ENCODE data around the gene EGLN1.

Gene EGLN1

DNA sequence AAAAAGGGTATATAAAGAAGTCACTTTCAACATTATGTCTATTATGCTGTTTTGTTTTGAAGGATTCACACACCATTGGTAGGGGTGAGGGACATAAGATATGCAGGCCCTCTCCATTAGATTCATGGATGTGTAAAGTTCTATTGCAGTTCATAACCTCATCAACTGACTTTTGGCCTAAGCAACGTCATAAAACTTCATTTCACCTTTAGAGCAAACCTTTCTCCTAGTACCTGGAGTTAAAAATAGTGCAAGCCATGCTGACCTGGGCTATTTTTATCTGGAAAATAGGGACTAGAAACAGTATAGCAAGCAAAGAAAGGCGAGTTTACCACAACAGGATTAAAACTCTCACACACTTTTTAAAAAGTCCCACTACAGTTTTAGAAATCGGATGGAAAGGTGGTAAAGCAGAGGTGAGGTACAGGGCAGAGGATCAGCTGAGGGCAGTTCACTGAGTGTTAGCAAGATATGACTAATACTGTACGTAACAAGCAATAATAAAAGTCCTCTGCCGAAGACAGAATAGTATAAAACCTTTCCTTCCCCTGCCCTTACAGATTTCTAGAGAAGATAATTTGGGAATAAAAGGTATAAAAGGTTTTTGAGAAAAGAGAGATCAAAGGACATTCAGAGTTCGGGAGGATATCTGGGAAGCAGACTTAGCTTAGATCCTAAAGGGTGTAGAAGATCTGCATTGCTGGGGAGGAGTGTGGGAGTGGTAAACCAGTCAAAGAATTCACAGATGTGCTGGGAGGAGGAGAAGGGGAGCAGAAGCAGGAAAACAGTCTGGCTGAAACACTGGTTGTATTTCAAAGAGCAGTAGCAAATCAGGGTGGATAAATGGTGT, 14.3 kb downstream of the EGLN1 start:
- no peak for DNase-seq (ENCODE audit: low read depth)
- TF ChIP-seq, protein P1, sequence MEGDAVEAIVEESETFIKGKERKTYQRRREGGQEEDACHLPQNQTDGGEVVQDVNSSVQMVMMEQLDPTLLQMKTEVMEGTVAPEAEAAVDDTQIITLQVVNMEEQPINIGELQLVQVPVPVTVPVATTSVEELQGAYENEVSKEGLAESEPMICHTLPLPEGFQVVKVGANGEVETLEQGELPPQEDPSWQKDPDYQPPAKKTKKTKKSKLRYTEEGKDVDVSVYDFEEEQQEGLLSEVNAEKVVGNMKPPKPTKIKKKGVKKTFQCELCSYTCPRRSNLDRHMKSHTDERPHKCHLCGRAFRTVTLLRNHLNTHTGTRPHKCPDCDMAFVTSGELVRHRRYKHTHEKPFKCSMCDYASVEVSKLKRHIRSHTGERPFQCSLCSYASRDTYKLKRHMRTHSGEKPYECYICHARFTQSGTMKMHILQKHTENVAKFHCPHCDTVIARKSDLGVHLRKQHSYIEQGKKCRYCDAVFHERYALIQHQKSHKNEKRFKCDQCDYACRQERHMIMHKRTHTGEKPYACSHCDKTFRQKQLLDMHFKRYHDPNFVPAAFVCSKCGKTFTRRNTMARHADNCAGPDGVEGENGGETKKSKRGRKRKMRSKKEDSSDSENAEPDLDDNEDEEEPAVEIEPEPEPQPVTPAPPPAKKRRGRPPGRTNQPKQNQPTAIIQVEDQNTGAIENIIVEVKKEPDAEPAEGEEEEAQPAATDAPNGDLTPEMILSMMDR (IDR thresholded peaks at IDR 0.05; ENCODE audit: low read depth, low read length) = no peak
- TF ChIP-seq, protein P2, sequence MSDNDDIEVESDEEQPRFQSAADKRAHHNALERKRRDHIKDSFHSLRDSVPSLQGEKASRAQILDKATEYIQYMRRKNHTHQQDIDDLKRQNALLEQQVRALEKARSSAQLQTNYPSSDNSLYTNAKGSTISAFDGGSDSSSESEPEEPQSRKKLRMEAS (IDR thresholded peaks at IDR 0.05; ENCODE audit: low read depth, low read length) = no peak
- TF ChIP-seq MYC (IDR thresholded peaks at IDR 0.05; ENCODE audit: low read depth, low read length) (no peak), POLR2A (IDR thresholded peaks at IDR 0.05; ENCODE audit: extremely low read depth, insufficient read length) (no peak)
- no peak overlapping the region for H3K4me3 ChIP-seq (ENCODE audit: low read depth, low read length)

DNA sequence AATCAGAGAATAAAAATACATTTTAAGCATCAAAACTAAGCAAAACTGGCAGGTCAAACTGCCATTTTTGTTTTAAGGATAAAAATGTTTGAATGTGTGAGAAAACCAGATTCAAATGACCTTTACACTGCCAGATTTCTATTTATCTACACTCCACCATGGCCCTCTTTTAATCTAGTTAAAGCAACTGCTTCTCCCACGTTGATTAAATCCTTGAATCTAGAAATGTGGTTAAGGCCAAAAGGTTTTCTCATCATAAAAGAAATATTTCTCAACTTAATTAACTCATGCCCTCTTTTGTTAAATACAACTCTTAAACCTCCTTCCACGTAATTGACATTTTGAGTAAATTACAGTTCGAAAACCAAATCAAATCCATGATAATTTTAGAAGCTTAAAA, 15.0 kb downstream of the EGLN1 start:
- TF ChIP-seq, protein P1 (IDR thresholded peaks at IDR 0.05; ENCODE audit: low read depth, low read length) = no peak
- TF ChIP-seq, protein P2 (IDR thresholded peaks at IDR 0.05; ENCODE audit: low read depth, low read length) = no peak
- no peak for TF ChIP-seq POLR2A (IDR thresholded peaks at IDR 0.05; ENCODE audit: extremely low read depth, insufficient read length)
- no peak for TF ChIP-seq MYC (IDR thresholded peaks at IDR 0.05; ENCODE audit: low read depth, low read length)
- DNase-seq (ENCODE audit: low read depth) = no peak
- H3K4me3 ChIP-seq (ENCODE audit: low read depth, low read length) = no peak overlapping the region

DNA sequence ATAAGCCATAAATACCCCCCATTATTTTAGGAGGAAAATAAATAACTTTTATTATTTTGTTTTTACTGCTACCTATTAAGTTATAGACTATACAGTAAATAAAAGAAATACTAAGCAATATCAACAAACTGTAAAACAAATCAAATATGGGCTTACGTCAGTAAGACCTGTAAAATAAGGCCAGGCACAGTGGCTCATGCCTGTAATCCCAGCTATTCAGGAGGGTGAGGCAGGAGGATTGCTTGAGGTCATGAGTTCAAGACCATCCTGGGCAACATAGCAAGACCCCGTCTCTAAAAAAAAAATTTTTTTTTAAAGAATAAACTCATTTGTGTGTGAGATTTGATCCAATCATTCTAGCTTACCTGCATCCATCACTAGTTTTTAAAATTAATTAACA, 17.8 kb downstream of the EGLN1 start:
- no peak for DNase-seq (ENCODE audit: low read depth)
- no peak for TF ChIP-seq POLR2A (IDR thresholded peaks at IDR 0.05; ENCODE audit: extremely low read depth, insufficient read length)
- TF ChIP-seq, protein P2 (IDR thresholded peaks at IDR 0.05; ENCODE audit: low read depth, low read length) = no peak
- TF ChIP-seq, protein P1 (IDR thresholded peaks at IDR 0.05; ENCODE audit: low read depth, low read length) = no peak
- no peak for TF ChIP-seq MYC (IDR thresholded peaks at IDR 0.05; ENCODE audit: low read depth, low read length)
- no peak overlapping the region for H3K4me3 ChIP-seq (ENCODE audit: low read depth, low read length)

DNA sequence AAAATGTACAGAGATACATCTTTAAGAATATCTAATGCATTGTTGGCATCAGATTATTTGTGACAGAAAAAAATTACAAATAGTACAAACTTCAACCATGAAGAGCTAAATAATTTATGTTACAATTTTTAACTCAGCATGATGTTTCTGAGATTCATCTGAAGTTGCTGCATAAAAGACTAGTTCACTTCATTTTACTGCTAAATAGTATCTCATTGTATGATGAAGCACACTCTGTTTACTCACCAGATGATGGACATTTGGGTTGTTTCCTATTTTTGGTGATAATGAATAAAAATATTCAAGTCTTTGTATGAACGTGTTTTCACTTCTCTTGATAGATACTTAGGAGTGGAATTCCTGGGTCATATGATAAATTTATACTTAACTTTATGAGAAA, 20.6 kb downstream of the EGLN1 start:
- H3K4me3 ChIP-seq (ENCODE audit: low read depth, low read length) = no peak overlapping the region
- no peak for DNase-seq (ENCODE audit: low read depth)
- TF ChIP-seq, protein P2 (IDR thresholded peaks at IDR 0.05; ENCODE audit: low read depth, low read length) = no peak
- TF ChIP-seq POLR2A (IDR thresholded peaks at IDR 0.05; ENCODE audit: extremely low read depth, insufficient read length) = no peak
- no peak for TF ChIP-seq MYC (IDR thresholded peaks at IDR 0.05; ENCODE audit: low read depth, low read length)
- TF ChIP-seq, protein P1 (IDR thresholded peaks at IDR 0.05; ENCODE audit: low read depth, low read length) = no peak

DNA sequence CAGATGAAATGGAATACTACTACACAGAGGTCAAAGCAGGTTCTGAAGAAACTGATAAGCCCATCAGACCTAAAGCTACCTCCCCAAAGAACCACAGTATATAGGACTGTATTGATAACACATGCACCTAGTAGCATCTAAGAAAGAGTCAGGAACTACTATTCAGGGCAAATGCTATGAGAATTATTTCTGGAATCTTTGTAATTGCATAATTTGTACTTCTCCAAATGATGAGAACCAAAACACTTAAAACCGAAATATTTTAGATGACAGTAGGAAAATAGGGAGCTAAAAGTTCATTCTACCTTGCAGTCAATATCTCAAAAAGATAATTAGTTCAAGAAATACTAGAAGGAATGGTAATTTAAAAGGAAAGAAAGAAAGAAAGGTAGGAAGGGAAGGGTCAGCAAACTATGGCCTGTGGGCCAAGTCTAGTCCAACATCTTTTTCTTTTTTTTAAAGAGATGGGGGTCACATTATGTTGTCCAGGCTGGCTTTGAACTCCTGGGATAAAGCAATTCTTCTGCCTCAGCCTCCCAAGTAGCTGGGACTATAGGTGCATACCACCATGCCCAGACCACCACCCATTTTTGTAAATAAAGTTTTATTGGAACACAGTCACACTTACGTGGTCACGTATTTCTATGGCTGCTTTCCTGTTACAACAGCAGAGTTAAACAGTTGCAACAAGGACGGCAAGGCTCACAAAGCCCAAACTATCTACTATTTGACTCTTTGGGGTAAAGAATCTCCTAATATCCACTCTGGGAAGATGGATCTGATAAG, 24.0 kb downstream of the EGLN1 start:
- no peak for DNase-seq (ENCODE audit: low read depth)
- H3K4me3 ChIP-seq (ENCODE audit: low read depth, low read length) = no peak overlapping the region
- TF ChIP-seq, protein P2 (IDR thresholded peaks at IDR 0.05; ENCODE audit: low read depth, low read length) = no peak
- TF ChIP-seq, protein P1 (IDR thresholded peaks at IDR 0.05; ENCODE audit: low read depth, low read length) = no peak
- TF ChIP-seq MYC (IDR thresholded peaks at IDR 0.05; ENCODE audit: low read depth, low read length) (no peak), POLR2A (IDR thresholded peaks at IDR 0.05; ENCODE audit: extremely low read depth, insufficient read length) (no peak)
